Karpas-422 (cell line): ENCODE measurements around the gene SLC39A11. TPM values are rescaled to one million over a fixed set of nuclear protein-coding genes. Genes with fewer than 3 reads are reported as not detected.

Experiments
- DNase-seq: peaks from one replicate; pipeline ENCODE4 v3.0.0-alpha.2; 2015
- H2AFZ ChIP-seq: fragments of 200-600 bp; sonication (generic); 2 replicates; pipeline ENCODE4 v1.6.1; 2014; ENCODE audit warnings: antibody characterized with exemption, low read length, mixed read lengths
- H3K27ac ChIP-seq: fragments of 200-600 bp; sonication (generic); 2 replicates; pipeline ENCODE4 v1.5.1; 2014; ENCODE audit warnings: mild to moderate bottlenecking, low read length, moderate library complexity
- H3K27me3 ChIP-seq: fragments of 200-600 bp; sonication (generic); 2 replicates; pipeline ENCODE4 v1.6.1; 2014; ENCODE audit warnings: low read length, mixed read lengths
- H3K36me3 ChIP-seq: fragments of 200-600 bp; sonication (generic); 2 replicates; pipeline ENCODE4 v1.6.1; 2014; ENCODE audit warnings: low read length, mixed read lengths; ENCODE audit not compliant: insufficient read depth
- H3K4me1 ChIP-seq: fragments of 200-600 bp; sonication (generic); 2 replicates; pipeline ENCODE4 v1.6.1; 2014; ENCODE audit warnings: mild to moderate bottlenecking, low read length, mixed read lengths
- H3K4me2 ChIP-seq: fragments of 200-600 bp; sonication (generic); 2 replicates; pipeline ENCODE4 v1.6.1; 2014; ENCODE audit warnings: low read length, low read depth, mild to moderate bottlenecking; ENCODE audit not compliant: poor library complexity, severe bottlenecking
- H3K4me3 ChIP-seq: fragments of 200-600 bp; sonication (generic); 2 replicates; pipeline ENCODE4 v1.5.1; 2014; ENCODE audit warnings: mild to moderate bottlenecking, antibody characterized with exemption, low read length, mixed read lengths
- H3K79me2 ChIP-seq: fragments of 200-600 bp; sonication (generic); 2 replicates; pipeline ENCODE4 v1.6.1; 2014; ENCODE audit warnings: mild to moderate bottlenecking, low read length, mixed read lengths
- H3K9ac ChIP-seq: fragments of 200-600 bp; sonication (generic); 2 replicates; pipeline ENCODE4 v1.6.0; 2014; ENCODE audit warnings: low read length
- H3K9me2 ChIP-seq: fragments of 200-600 bp; sonication (generic), shearing (Covaris generic); replicated peaks from 2 replicates; pipeline ENCODE4 v1.6.0; 2014; ENCODE audit warnings: mild to moderate bottlenecking, low read length, moderate library complexity; ENCODE audit not compliant: insufficient read depth
- H3K9me3 ChIP-seq: fragments of 300-700, 200-600 bp; sonication (generic); 2 replicates; pipeline ENCODE4 v1.6.1; 2014; ENCODE audit warnings: low read length, mixed read lengths
- H4K20me1 ChIP-seq: fragments of 200-600 bp; sonication (generic); 2 replicates; pipeline ENCODE4 v1.6.1; 2014; ENCODE audit warnings: mild to moderate bottlenecking, antibody characterized with exemption, low read length, low read depth; ENCODE audit not compliant: insufficient read depth
- total RNA-seq: library from RNA; depleted of rRNA; stranded (reverse); fragments of >200 nt; shearing (Covaris generic); gene quantifications from 2 replicates; pipeline ENCODE4 v1.2.3, GENCODE V29; 2014; ENCODE audit warnings: low replicate concordance

SLC39A11 gene
- total RNA-seq, 1 experiment from 2014 or later: 49.6 TPM

DNA sequence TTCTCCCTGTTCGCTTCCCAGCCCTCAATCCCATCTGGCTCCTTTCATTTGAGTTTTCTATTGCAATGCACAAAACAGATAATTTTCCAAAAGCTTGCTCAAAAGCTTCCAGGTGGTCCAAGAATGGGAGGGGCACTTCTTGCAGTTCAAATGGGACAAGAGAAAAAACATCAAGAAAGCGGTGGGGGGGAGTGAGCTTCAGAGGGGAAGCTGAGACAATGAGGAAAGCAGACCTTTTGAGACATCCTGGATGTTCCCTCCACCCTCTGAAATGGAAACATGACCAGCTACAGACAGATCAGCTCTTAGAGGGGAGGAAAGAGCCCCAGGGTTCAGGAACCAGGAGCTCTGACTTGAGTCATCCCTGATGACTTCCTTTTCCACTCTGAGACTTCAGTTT, 368.2 kb downstream of the SLC39A11 start:
- no peak overlapping the region for H3K4me2 ChIP-seq

DNA sequence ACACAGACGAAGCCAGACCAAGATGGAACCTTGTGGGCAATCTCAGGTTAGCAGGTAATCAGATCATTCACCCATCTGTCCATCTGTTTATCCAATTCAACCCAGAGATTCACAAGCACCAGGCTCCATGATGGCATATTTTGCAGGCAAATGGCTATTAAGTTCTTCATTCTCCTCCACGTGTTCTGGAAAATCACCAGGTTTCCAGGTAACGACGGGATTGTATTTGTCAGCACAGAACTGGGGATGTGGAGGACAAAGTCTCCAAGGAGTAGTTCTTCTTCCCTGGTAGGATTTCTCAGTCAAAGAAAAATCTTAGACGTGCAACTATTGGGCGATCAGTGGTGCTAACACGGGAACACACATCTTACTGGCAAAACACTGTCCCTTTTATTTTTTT, 368.8 kb downstream of the SLC39A11 start:
- no peaks in the 10 kb centered on the region for H3K9me3 ChIP-seq
- peaks cover 12% of the 10 kb centered on the region; the same call in 1 of the 2 replicates for H3K36me3 ChIP-seq
- H3K4me3 ChIP-seq: no peak overlapping the region
- H3K9ac ChIP-seq: no peak overlapping the region
- H3K79me2 ChIP-seq: no peaks in the 10 kb centered on the region
- H4K20me1 ChIP-seq: no peaks in the 10 kb centered on the region
- no peaks in the 10 kb centered on the region for H3K9me2 ChIP-seq
- DNase-seq: no peak
- H3K27ac ChIP-seq: no peak overlapping the region
- no peaks in the 10 kb centered on the region for H3K27me3 ChIP-seq
- H2AFZ ChIP-seq: no peak overlapping the region
- no peak overlapping the region for H3K4me2 ChIP-seq
- H3K4me1 ChIP-seq: peaks cover 29% of the 10 kb centered on the region

More for the DNA sequence above, 368.2 kb downstream of the SLC39A11 start:
- Histone ChIP-seq H2AFZ (no peak overlapping the region), H3K27me3 (no peaks in the 10 kb centered on the region), H3K9me3 (no peaks in the 10 kb centered on the region), H3K9ac (no peak overlapping the region), H3K9me2 (no peaks in the 10 kb centered on the region), H3K27ac (no peak overlapping the region), H3K79me2 (no peaks in the 10 kb centered on the region), H3K4me1 (peaks cover 29% of the 10 kb centered on the region), H3K4me3 (no peak overlapping the region), H3K36me3 (peaks cover 12% of the 10 kb centered on the region; the same call in 1 of the 2 replicates), H4K20me1 (no peaks in the 10 kb centered on the region)
- DNase-seq: no peak

DNA sequence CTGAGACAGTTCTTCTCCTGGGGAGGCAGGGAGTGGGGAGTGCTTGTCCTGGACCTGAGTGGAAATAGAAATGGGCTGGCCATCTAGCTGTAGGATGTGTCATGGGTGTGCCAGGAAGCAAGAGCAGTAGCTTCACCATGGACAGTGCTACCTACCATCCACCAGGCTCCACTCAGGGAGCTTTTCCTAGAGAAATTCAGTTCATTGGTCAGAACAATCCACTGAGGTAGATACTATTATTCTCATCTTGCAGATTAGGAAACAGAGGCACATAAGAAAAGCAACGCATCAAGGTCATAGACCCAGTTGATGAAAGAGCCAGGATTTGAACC, 372.0 kb downstream of the SLC39A11 start:
- Histone ChIP-seq H3K27ac (no peak overlapping the region), H3K9me2 (no peaks in the 10 kb centered on the region), H3K9ac (no peak overlapping the region), H3K4me3 (no peak overlapping the region), H3K4me1 (no peaks in the 10 kb centered on the region), H3K79me2 (no peaks in the 10 kb centered on the region), H3K9me3 (no peaks in the 10 kb centered on the region), H3K36me3 (peaks cover 12% of the 10 kb centered on the region; the same call in 1 of the 2 replicates), H2AFZ (no peak overlapping the region), H4K20me1 (no peaks in the 10 kb centered on the region), H3K27me3 (no peaks in the 10 kb centered on the region), H3K4me2 (no peak overlapping the region)
- DNase-seq: no peak

DNA sequence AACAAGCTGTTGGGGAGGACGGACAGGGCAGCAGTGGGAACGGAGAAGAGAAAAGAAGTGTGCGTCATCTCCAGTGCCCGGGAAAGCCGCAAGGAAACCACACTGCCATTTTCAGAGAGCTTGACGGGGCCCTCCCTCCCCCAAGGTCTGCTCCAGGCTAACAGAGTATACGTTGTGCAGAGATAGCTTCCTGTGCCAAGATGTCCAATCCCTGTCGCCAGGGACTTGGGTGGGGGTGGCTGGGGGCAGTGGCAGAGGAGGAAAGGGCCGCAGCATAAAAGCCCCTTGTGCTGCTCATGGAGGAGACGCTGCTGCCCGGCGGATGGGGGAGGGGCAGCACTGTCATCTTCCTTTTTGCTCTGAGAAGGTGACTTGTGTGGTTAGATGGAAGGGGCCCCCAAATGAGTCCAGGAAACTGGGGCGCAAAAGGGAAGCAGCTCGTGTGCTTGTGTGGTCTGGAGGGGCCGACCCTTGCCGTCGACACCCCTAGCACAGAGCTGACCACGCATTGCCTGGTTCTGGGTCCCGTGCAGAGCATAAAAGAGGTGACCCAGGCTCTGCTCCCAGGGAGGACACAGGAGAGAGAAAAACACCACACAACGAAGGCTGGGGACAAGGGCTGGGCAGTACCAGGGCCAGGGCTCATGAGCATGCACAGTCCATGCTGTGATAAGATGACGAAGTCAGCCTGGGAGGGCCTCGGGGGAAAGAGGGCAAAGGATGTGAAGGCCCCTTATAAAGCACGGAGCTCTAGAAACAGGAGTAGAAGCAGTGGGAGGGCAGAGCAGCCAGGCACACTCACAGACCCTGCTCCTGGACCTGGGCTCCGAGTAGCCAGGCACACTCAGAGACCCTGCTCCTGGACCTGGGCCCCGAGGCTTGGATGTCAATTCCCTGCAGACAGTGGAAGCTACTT, 372.7 kb downstream of the SLC39A11 start:
- H3K4me2 ChIP-seq: no peak overlapping the region
- DNase-seq: no peak
- no peak overlapping the region for H3K9ac ChIP-seq

DNA sequence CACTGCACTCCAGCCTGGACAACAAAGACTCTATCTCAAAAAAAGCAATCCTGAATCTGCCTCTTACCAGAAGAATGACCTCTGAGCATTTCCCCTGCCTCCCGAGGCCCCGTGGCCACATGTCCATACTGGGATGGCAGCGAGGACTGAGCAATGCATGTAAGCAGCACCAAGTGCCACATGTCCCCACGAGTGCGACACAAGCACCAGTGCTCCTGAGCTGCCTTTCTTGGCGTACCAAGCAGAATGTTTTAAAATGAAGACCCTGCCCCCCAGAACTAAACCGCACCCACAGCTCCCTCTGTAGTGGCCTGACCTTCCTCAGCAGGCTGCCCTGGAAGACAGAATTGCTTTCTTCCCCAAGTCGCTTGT, 373.3 kb downstream of the SLC39A11 start:
- Histone ChIP-seq H3K9ac (no peak overlapping the region), H3K27ac (no peak overlapping the region), H2AFZ (no peak overlapping the region), H3K27me3 (no peaks in the 10 kb centered on the region), H3K4me3 (no peak overlapping the region), H3K9me3 (no peaks in the 10 kb centered on the region), H4K20me1 (no peaks in the 10 kb centered on the region), H3K4me2 (no peak overlapping the region), H3K36me3 (0 out of 2 replicates have a peak, but pooled peaks cover 11% of the 10 kb centered on the region), H3K9me2 (no peaks in the 10 kb centered on the region), H3K4me1 (no peaks in the 10 kb centered on the region), H3K79me2 (no peaks in the 10 kb centered on the region)
- no peak for DNase-seq

More for the DNA sequence above, 372.7 kb downstream of the SLC39A11 start:
- no peak overlapping the region for H3K4me3 ChIP-seq
- no peak overlapping the region for H3K27ac ChIP-seq
- H2AFZ ChIP-seq: no peak overlapping the region
- H3K4me1 ChIP-seq: no peaks in the 10 kb centered on the region
- no peaks in the 10 kb centered on the region for H3K9me2 ChIP-seq
- no peaks in the 10 kb centered on the region for H4K20me1 ChIP-seq
- H3K27me3 ChIP-seq: no peaks in the 10 kb centered on the region
- H3K9me3 ChIP-seq: no peaks in the 10 kb centered on the region
- H3K36me3 ChIP-seq: peaks cover 14% of the 10 kb centered on the region; the same call in 1 of the 2 replicates
- no peaks in the 10 kb centered on the region for H3K79me2 ChIP-seq

DNA sequence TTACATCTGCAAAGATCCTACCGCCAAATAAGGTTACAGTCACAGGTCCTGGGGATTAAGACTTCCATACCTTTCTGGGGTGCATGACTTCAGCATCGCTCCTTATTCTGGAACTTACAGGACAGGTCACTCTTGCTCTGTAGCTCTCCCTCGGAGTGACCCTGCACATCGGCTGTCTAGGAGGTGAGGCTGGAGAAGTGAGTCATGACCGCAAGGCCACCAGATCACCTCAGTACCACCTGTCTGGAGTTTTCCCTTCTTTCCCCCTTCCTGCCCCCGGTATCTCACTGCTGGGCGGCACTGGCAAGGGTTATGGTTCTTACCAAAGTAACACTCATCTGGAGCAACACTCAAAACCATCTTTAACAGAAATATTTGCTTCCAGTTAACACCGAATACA, 374.8 kb downstream of the SLC39A11 start:
- Histone ChIP-seq H3K9me3 (no peaks in the 10 kb centered on the region), H3K4me3 (no peak overlapping the region), H3K4me1 (no peaks in the 10 kb centered on the region), H3K27ac (no peak overlapping the region), H3K4me2 (no peak overlapping the region), H2AFZ (no peak overlapping the region), H3K27me3 (no peaks in the 10 kb centered on the region), H3K9ac (no peak overlapping the region), H3K36me3 (peaks cover 17% of the 10 kb centered on the region; the same call in 1 of the 2 replicates), H4K20me1 (no peaks in the 10 kb centered on the region), H3K79me2 (no peaks in the 10 kb centered on the region), H3K9me2 (no peaks in the 10 kb centered on the region)
- DNase-seq: no peak

DNA sequence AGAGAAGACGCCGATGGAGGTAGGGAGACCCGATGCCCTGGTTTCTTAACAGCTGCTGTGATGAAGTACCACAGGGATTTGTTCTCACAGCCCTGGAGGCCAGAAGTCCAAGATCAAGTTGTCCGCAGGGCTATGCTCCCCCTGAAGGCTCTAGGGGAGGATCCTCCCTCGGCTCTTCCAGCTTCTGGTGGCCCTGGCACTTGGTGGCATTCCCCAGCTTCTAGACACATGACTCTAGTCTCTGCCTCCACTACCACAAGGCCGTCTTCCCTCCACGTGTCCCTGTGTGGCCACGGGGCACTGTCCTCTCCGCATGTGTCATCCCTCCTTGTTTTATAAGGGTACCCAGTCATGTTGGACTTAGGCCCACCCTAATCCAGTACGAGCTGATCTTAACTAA, 375.2 kb downstream of the SLC39A11 start:
- no peaks in the 10 kb centered on the region for H3K27me3 ChIP-seq
- H3K36me3 ChIP-seq: peaks cover 21% of the 10 kb centered on the region; the same call in 1 of the 2 replicates
- H2AFZ ChIP-seq: no peak overlapping the region
- no peak overlapping the region for H3K27ac ChIP-seq
- H4K20me1 ChIP-seq: no peaks in the 10 kb centered on the region
- no peak overlapping the region for H3K4me2 ChIP-seq
- H3K9me3 ChIP-seq: no peaks in the 10 kb centered on the region
- no peak for DNase-seq
- no peaks in the 10 kb centered on the region for H3K9me2 ChIP-seq
- H3K79me2 ChIP-seq: no peaks in the 10 kb centered on the region
- no peak overlapping the region for H3K9ac ChIP-seq
- no peaks in the 10 kb centered on the region for H3K4me1 ChIP-seq
- H3K4me3 ChIP-seq: no peak overlapping the region

DNA sequence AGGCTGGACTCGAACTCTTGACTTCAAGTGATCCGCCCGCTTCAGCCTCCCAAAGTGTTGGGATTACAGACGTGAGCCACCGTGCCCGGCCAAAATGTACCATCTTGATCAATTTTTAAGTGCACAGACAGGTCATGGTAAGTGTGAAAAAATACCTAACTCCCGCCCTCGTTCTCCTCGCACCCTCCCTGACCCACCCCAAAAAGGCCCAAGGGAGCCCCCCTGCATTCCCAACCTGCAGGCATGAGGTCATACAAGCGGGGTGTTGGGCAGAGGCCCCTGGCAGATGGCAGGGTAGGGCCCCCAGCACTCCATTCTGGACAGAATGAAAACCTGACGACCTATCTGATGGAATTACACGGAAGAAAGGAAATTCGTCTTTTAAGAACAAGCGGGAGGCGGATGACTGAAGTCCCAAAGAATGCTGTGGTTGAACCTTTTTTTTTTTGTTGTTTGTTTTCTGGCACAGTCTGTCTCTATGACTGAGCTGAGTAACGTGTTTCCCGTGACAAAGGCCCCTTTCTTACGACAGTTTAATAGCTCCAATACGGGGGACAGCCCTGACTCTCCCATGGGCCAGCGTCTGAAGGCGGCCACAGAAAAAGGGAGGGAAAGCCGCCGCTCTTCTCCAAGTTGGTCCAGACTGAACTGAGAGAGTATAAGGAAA, 376.4 kb downstream of the SLC39A11 start:
- DNase-seq: no peak
- H2AFZ ChIP-seq: no peak overlapping the region
- no peak overlapping the region for H3K27ac ChIP-seq
- H3K27me3 ChIP-seq: no peaks in the 10 kb centered on the region
- no peaks in the 10 kb centered on the region for H4K20me1 ChIP-seq
- H3K9ac ChIP-seq: no peak overlapping the region
- H3K9me3 ChIP-seq: no peaks in the 10 kb centered on the region; the same call in 1 of the 2 replicates
- no peaks in the 10 kb centered on the region for H3K79me2 ChIP-seq
- H3K9me2 ChIP-seq: no peaks in the 10 kb centered on the region
- no peak overlapping the region for H3K4me2 ChIP-seq
- H3K4me3 ChIP-seq: no peak overlapping the region
- no peaks in the 10 kb centered on the region for H3K4me1 ChIP-seq
- peaks cover 28% of the 10 kb centered on the region for H3K36me3 ChIP-seq
